Stimulated activated CD8-positive, alpha-beta memory T cell treated with anti-CD3 and anti-CD28 coated beads, Interleukin-12 subunit alpha, Interleukin-12 subunit beta, amount 100 ng/mL, for 4 hours (primary cell): Measurements from ENCODE around the gene NOC3L.
"Not testable (repeated sequence)": the region's sequence is repeated elsewhere in the genome, so short reads cannot be mapped to it uniquely, and the experiment has no call there.

Experiments
- DNase-seq: peaks from one replicate; pipeline ENCODE4 v3.0.0-alpha.2; 2020; ENCODE audit warnings: low read depth

The NOC3L gene

GRCh38 chr10:94361171-94361794 lies 1.5 kb downstream of the NOC3L start:
- no peak for DNase-seq

- DNase-seq, result no peak
Observed at GRCh38 chr10:94358480-94358879, 4.3 kb downstream of the NOC3L start.

DNA sequence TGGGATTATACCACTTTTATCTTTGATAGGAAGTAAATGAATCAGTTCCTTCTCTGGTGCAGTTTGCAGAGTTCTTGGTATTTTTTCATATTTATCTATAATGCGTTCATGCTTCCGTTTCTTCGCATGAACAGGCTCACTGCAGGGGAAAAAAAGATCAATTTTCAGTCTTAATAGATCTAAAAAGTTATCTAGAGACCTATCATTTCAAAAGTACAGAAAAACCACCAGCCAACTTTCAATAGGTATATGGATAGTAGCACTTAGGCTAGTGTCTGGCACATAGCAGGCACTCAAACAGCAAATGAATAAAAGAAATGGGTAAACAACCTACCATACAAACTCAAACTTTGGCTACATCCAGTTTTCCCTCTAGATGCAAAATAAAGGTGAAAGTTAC lies 5.5 kb downstream of the NOC3L start:
- no peak for DNase-seq

GRCh38 chr10:94355841-94356240 lies 6.9 kb downstream of the NOC3L start:
- DNase-seq, result no peak

GRCh38 chr10:94353336-94353735 lies 9.4 kb downstream of the NOC3L start:
- DNase-seq, result no peak

DNA sequence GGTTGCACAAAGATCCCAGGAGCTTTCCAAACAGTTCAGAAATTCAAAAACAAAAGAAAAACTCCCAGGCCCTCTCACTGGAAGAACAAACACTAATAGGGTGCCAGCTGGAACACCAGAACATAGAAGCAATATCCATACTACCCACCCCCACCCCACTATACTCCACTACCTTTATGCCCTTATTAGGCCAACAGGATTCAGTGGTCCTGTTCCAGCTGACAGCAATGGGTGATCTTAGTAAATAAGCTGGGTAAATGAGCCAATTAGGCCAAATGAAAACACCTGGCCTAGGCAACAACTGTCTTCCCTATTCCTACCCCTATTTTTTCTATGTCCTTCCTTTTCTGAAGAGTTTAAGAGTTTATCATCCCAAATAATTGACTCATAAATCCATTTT lies 11.7 kb downstream of the NOC3L start:
- DNase-seq, result no peak

DNA sequence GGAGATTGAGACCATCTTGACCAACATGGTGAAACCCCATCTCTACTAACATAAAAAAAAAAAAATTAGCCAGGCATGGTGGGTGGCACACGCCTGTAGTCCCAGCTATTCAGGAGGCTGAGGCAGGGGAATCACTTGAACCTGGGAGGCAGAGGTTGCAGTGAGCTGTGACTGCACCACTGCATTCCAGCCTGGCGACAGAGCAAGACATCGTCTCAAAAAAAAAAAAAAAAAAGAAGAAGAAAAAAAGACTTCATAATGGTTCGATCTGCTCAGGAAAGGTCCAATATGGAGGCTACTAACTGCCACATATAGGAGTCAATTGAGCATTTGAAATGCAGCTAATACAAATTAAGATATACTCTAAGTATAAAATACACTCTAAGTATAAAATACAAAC lies 12.2 kb downstream of the NOC3L start:
- DNase-seq, result not testable (repeated sequence)

DNA sequence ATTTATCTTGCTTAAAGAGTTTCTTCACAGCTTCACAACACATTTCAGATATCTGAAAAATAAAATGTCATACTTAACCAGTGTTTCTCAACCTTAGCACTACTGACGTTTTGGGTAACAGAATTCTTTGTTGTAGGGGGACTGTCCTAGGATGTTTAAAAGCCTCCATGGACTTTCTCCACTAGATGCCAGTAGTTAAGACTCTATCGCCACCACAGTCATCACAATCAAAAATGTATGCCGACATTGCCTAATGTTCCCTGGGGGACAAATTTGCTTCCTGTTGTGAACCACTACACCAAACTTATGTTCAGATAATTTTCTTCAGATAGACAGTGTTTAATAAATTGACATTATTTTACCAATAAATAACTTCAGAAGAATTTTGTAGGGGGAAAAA lies 13.4 kb downstream of the NOC3L start:
- DNase-seq, result no peak

DNA sequence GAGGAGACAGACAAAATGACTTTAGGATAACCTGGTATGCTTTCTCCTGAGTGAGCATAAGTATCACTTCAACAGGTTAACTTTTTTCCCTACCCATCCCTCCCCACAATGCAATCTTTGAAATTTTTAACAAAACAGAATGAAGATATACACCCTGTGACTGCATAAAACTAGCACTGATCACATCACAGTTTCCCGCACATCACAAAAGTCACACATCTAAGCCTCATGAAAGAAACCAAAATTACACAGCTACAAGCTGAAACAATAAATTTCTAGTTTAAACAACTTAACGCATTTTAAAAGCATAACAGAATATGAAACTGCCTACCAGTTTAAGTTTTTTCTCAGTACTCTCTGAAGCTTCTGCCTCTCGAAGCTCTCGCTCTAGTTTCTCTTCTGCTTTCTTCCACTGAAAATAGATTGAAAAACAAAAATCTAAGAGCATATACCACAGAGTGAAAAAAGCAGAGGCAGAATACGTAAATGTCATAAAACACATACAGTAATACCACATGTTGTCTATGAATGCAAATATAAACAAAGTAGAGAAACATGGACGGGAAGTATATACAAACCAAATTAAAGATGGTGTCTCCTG lies 18.1 kb downstream of the NOC3L start:
- DNase-seq, result no peak

- no peak for DNase-seq
Observed at GRCh38 chr10:94343151-94343550, 19.6 kb downstream of the NOC3L start.

DNA sequence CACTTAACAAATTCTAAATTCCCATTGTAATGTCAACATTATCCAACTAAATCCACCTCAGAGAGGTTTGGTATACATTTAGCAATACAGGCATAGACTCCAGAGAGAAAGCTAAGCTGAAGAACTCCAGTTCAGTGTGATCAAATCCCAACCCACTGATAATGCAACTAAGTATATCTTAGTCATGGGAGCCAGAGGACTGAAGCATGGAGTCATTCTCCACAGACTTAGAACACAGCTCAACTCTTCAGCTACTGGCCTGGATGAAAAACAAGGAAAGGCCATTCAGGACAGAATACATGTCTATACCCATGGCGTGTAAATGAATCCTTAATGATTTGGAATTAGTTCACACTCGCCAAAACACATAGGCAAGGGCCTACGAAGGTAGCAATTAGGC lies 27.9 kb downstream of the NOC3L start:
- no peak for DNase-seq

DNA sequence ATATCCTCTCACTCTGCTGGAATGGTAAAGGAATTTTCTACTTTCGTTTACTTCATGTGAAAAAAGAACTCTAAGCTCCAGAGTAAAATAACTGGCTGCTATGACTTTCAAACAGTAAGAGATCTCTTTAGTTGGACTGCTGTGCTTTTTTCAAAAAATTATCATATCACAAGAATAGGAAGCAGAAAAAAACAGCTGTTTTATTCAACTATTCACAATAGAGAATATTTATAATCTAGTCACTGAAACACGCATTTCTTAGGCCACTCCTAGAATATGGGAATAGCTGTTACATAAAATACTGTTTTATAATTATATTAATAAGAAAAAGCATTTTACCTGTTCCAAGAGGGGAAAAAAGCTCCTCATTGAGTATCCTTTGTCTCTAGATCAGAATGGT lies 29.7 kb downstream of the NOC3L start:
- DNase-seq, result no peak

GRCh38 chr10:94328613-94329012 lies 34.1 kb downstream of the NOC3L start:
- no peak for DNase-seq

GRCh38 chr10:94327649-94328048 lies 35.1 kb downstream of the NOC3L start:
- no peak for DNase-seq

DNA sequence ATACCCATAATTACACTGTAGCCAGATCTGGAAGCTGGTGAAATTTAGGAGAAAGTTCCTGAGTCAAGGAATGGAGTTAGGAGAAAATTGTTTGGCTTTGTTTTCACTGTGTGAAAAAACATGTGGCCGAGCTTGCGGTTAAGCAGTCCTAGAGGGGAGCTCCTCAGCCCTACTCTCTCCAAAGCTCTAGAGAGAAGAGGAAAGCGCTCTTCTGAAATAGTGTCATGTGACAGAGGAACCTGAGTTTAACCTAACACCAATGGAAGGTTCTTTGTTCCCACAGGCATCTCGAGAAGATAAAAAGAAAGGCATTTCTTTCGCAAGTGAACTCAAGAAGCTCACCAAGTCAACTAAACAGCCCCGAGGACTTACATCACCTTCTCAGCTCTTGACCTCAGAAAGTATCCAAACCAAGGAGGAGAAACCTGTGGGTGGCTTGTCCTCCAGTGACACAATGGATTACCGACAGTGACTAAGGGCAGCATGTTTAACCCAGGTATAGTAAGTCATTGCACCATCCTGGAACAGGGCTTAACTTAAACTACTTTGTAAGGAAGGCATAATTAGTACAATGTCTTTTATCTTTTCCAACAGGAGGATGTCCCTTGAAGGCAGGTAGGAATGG lies 38.0 kb downstream of the NOC3L start:
- no peak for DNase-seq

- DNase-seq, result peak; percentile 3
Observed at GRCh38 chr10:94320285-94320914, 42.3 kb downstream of the NOC3L start.

- DNase-seq, result no peak
Observed at GRCh38 chr10:94316560-94316959, 46.2 kb downstream of the NOC3L start.

GRCh38 chr10:94315975-94316464 lies 46.7 kb downstream of the NOC3L start:
- DNase-seq, result no peak

DNA sequence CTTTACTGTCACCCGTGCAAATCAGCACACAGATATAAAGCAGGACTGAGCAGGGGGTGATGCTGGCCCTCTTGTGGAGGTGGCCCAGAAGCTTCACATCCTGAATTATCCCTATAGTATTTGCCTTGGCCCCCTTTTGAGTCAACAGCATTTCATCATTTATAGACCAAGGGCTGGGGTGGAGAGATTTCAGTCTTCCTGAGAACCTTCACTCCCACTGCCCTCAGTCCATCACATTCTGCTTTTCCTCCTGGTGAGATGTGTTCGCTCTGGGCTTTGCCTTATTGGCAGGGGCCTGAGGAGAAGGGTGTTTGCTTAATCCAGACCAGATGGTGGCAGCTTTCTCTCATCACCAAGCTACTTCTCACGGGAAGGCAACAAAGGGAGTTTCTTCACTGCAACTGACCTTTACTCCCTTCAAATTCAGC lies 47.7 kb downstream of the NOC3L start:
- DNase-seq, result no peak

DNA sequence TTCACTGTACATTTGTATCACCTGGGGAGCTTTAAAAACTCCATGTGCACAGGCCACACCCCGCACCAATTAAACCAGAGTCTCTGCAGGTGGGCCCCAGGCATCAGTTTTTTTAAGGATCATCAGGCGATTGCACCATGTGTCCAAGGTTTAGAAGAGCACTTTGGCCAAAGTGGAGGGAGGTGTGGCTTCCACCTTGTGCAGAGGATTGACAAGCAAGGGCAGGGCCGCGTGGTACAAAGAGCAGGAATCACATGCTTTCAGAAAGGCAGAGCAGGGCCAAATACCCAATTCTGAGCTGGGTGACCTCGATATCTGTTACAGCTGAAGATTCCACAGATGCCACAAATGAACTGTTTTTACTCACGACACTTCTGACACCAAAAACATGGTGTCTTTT lies 52.4 kb downstream of the NOC3L start:
- DNase-seq, result no peak

DNA sequence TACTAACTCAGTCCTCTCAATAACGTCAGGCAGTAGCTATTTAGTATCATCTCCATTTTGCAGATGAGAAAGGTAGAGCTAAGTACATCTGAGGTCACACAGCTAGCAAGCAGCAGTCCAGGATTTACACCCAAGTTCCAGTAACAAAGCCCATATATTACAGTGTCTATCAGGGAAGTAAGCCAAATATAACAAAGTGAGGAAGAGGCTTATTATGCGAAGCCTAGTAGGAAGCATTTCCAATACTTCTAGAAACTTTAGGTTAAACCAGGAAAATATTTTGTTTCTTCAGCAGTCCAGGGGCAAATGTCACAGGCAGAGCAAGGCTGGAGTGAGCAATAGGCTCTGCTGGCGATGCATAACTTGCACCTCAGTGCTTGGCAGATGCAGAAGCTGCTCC lies 53.9 kb downstream of the NOC3L start:
- no peak for DNase-seq

DNA sequence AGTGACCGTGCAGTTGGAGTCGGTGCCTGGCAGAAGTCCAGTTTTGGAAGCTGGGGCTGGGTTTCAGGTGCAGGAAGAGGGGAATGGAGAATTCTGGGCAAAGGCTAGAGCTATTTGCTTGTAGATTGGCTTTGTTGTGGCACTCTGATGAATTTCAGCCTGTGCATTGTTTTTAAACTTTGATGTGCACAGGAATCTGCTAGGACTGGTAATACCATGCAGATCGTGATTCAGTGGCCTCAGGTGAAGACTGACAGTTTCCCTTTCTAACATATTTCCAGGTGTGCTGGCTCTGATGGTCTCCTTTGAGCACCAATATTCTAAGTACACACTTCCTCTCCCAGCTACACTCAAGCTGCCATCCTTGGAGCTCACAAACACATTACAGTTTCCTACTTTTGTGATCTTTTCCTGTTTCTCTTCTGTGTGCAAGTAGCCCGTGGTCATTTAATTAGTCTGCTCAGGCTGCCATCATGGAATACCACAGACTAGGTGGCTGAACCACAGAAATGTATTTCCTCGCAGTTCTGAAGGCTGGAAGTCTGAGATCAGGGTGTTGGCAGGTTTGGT lies 55.6 kb downstream of the NOC3L start:
- DNase-seq, result no peak

DNA sequence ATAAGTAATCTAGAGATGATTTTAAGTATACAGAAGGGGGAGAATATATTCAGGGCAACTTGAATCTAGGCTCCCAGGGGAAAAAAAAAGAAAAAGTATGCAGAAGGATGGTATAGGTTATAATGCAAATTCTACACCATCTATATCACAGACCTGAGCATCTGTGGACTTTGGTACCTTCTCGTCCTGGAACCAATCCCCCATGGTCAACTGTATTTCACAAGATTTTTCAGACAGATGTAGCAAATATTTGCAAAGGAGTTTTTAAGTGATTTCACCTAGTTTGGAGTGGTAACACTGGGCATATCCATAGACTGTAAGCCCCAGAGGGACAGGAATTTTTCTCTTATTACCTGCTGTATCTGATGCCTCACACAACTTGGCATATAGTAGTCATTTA lies 58.8 kb downstream of the NOC3L start:
- DNase-seq, result no peak
